GM15510 (cell line): ENCODE data around the gene LIX1L.

Source experiments
- POLR2A ChIP-seq: IDR thresholded peaks from 3 replicates; pipeline ENCODE4 v1.6.1; 2011; ENCODE audit warnings: borderline replicate concordance; ENCODE audit not compliant: insufficient read length; ENCODE audit errors: extremely low read depth

Gene LIX1L

GRCh38 chr1:145944532-145944931 lies 13.3 kb downstream of the LIX1L start:
- TF ChIP-seq POLR2A = no peak

- no peak for TF ChIP-seq POLR2A
Observed at GRCh38 chr1:145942871-145943270, 14.9 kb downstream of the LIX1L start.

DNA sequence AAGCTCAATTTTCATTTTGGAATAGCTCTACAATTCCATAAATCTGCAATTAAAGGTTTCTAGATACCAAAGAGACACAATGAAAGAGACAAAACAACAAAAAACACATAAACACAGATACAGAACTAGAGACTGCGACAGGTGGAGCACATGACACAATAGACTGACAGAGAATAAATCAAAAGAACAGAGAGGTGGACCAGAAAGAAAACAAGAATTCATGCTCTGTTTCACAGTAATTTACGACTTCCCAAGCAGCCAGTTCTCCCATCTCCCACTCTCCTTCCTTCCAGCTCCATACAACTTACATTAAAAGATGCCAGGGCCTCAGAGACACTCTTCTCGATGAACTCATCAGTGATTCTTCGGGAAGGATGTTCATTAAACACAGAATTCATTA lies 15.4 kb downstream of the LIX1L start:
- no peak for TF ChIP-seq POLR2A

GRCh38 chr1:145937436-145937835 lies 20.4 kb downstream of the LIX1L start:
- TF ChIP-seq POLR2A = no peak

DNA sequence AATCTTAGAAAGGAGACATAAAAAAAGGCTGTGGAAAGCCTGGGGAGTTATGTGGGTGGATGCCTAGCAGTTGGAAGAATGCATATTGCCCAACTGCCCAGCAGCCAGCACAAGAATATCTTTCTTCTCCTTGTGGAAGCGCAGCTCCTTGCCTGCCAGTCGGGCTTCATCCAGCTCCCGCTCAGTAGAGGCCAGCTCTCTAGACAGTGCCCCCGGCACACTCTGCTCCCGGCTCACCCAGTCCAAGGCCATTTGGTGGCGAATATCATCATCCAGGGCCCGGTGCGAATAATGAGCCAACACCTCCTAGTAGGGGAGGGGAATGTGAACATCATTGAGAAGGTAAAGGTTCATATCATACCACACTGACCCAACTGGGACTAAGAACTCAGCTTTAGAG lies 21.6 kb downstream of the LIX1L start:
- no peak for TF ChIP-seq POLR2A

- no peak for TF ChIP-seq POLR2A
Observed at GRCh38 chr1:145935708-145936107, 22.1 kb downstream of the LIX1L start.

DNA sequence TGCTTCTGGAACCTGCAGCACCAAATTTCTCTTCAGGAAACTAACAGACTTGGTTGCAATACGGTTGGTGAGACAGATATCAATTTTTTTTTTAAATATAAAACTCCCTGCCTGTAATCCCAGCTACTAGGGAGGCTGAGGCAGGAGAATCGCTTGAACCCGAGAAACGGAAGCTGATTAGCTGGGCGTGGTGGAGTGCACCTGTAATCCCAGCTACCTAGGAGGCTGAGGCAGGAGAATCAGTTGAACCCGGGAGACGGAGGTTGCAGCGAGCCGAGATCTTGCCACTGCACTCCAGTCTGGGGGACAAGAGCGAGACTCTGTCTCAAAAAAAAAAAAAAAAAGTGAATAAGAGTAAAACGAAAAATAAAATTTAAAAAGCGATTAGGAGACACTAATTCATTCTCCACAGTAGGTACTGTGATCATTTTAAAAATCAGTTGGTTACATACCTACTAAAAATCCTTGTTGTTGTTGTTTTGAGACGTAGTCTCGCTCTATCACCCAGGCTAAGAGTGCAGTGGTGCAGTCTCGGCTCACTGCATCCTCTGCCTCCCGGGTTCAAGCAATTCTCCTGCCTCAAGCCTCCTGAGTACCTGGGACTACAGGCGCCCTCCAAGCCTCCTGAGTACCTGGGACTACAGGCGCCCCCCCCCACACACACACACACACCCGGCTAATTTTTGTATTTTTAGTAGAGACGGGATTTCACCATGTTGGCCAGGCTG lies 29.7 kb downstream of the LIX1L start:
- TF ChIP-seq POLR2A = no peak

DNA sequence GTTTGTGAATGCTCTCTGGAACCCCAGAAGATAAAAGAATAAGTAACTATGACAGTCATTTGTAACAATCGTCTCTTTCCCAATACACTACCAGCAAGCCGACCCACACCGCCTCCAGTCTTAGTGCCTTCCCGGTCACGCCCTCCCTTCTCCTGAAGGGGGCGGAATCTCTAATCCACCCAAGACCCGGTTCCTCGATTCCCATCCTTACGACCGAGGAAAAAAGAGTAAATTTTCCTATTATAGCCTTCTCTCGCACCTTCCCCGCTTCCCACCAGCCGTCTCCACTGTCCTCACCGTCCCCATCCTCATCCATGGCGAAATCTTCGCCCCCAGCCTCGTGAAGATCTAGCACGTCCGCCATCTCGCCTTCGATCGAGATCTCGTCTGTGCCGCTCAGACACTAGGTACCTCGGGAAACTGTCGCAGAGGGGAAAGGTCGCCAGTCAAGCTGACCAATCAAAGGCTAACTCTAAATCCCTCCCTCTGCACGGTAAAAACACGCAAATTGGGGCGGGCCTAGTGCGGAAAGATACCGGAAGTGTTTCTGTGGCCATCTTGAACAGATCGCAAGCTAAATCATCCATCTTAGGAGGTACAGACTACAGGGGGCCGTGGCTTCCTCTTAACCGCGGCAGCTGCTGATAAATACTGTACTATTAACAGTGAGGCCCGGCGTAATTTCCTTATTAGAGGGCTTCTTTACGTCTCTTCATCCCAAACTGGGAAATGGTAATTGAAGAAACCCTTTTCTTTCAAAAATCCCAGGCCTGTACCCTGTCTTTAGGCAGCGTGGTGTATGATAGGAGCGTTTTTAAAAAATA lies 30.5 kb downstream of the LIX1L start, which contains the start of gene RBM8A:
TSS of gene RBM8A (minus strand) at position 422 of the 824 bp plus-strand sequence. CDS start at position 364, 58 bp downstream.
- TF ChIP-seq POLR2A = peak; percentile 87

GRCh38 chr1:145926686-145927062 lies 31.1 kb downstream of the LIX1L start:
- TF ChIP-seq POLR2A = no peak

DNA sequence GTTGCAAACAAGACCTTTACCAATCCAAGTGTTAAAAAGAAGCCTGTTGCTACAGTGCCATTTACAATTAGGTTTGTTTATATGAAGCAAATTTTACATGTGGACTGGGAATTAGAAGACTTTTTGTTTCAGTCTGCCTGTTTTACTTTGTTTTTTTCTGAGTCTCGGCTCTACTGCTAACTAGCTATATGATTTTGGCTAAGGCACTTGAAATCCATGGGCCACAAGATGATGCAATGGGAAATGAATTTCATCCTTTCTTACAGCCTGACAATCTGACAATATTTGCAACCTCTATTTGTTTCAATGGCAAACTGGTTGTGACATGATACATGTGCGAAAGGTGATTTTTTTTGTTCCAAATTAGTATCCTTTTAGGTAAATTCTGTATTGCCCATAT lies 35.6 kb downstream of the LIX1L start:
- no peak for TF ChIP-seq POLR2A

GRCh38 chr1:145918992-145919939 lies 38.6 kb downstream of the LIX1L start:
- peak; percentile 47 for TF ChIP-seq POLR2A

- TF ChIP-seq POLR2A = peak; percentile 78
Observed at GRCh38 chr1:145918144-145918991, 39.4 kb downstream of the LIX1L start, which contains the start of gene PEX11B. TSS of gene PEX11B (minus strand) at chr1:145918717. CDS start at chr1:145918688, 29 bp downstream.

DNA sequence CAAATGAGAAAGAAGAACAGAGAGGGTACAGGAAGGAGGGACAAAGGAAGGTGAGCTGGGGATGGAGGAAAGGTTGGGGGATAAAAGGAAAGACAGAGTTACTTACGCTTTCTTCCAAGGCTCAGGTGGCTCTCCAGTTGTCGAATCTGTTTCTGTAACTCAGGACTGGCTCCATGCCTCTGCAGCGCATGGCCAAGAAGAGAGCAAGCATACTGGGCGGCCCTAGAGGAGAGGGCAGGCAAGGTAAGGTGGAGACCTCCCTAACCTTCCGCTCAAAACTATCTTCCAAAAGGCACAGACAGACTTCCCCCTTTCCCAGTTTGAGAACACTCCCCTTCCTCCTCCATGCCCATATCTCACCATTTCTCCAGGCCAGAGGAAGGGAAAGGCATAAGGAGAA lies 40.2 kb downstream of the LIX1L start:
- no peak for TF ChIP-seq POLR2A

- no peak for TF ChIP-seq POLR2A
Observed at GRCh38 chr1:145916745-145917144, 41.1 kb downstream of the LIX1L start.
